B cell (primary cell): ENCODE data around the gene TBCA.

Source experiments
- EZH2 ChIP-seq: IDR thresholded peaks from 2 replicates; pipeline ENCODE4 v1.6.1; 2012; ENCODE audit warnings: borderline replicate concordance, low read depth, mild to moderate bottlenecking, moderate library complexity, low read length; ENCODE audit not compliant: insufficient read depth, poor library complexity, severe bottlenecking
- TF ChIP-seq, protein P1 (sequence below): fragments of 200-600 bp; IDR thresholded peaks from one replicate; pipeline ENCODE4 v1.8.0; 2022; ENCODE audit warnings: antibody characterized with exemption, mild to moderate bottlenecking

DNA sequence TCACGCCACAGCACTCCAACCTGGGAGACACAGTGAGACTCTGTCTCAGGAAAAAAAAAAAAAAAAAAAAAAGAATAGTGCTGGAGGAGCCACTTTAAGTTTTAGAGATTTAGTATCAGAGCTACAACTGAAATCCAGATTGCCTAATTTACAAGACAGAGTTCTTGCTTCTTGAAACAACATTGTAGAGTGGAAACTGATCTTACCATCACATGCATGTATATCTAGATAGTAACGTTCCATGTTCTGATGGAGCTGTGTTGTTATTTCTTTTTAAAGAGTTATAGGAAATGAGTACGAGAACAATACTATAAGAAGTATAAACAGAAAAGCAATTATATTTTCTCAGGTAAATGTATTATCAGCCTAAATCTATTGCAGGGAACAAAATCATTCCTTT is 48.9 kb downstream of the TBCA start:
- TF ChIP-seq, protein P1, sequence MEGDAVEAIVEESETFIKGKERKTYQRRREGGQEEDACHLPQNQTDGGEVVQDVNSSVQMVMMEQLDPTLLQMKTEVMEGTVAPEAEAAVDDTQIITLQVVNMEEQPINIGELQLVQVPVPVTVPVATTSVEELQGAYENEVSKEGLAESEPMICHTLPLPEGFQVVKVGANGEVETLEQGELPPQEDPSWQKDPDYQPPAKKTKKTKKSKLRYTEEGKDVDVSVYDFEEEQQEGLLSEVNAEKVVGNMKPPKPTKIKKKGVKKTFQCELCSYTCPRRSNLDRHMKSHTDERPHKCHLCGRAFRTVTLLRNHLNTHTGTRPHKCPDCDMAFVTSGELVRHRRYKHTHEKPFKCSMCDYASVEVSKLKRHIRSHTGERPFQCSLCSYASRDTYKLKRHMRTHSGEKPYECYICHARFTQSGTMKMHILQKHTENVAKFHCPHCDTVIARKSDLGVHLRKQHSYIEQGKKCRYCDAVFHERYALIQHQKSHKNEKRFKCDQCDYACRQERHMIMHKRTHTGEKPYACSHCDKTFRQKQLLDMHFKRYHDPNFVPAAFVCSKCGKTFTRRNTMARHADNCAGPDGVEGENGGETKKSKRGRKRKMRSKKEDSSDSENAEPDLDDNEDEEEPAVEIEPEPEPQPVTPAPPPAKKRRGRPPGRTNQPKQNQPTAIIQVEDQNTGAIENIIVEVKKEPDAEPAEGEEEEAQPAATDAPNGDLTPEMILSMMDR = no peak
- no peak for TF ChIP-seq EZH2
